Right kidney (tissue), 1 donor: ENCODE results near the gene LRP1B.

Experiments
- DNase-seq: peaks from one replicate; pipeline ENCODE4 v3.0.0-alpha.2; 2016

LRP1B gene

DNA sequence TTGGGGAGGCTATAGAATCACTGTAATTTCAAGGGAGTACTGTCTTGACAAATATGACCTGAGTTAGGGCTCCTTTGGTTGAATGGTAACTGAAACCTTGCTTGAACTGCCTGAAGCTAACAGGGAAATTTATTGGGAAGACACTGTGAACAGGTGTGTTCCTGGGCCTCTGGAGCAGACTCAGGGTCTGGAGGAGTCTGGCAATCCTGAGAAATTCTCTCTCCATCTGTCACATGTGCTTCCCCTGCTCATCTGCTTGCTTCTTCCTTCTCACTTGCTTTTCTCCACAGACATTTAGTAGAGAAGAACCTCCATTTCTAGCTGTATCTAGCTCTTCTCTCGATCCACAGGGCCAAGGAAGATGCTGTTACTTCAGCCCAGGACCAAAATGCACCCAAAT is 476.5 kb downstream of the LRP1B start:
- no peak for DNase-seq

DNA sequence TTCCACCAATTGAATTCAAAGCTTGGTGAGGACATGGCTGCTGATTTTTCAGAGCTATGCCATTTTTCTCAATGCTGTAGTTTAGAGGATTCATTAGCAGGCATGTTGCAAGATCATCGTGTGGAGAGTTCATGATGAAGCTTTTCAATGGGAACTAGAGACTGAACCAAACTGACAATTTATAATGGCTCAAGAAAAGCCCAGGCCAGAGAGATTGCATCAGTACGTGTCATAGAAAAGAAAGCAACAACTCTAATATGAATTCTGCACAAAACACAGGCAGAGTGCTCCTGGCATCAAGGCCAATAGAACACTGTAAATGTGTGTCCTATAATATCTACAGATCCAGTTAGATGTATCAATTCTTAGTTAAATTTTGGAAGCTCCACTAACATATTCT is 477.6 kb downstream of the LRP1B start:
- no peak for DNase-seq

DNA sequence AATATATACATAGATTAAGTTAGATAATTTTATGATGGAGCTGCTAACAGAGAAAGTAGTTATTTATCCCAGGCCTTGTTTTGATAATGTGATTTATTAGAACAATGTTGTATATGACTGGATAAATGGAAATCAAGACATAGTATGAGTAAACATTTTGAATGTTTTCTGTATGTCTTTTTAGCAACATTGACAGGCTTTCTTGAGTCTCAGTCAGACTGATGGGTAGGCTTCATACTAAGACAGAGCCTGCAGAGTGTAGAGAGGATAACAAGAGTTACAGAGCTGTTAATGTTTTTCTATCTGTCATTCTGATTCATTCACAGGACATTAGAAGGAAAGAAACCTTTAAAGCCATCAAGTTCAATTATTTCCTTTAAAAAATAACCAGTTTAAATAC is 478.5 kb downstream of the LRP1B start:
- no peak for DNase-seq

DNA sequence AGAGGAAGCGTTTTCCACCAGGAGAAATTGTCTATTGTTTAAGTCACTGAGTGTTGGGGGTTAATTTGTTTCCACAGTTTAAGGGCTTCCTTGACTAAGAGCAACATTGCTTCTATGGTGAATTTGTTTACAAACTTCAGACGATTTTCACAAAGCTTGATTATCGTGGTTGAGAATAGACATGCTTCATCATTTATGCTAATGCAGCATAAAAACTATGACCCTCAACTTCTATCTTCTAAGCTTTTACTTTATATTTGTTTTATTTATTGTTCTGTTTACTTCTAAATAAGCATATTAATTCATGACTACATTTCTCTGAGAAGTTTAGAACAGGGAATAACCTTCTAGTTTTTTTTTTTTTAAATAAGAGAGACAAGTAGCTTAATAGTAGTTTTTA is 483.5 kb downstream of the LRP1B start:
- DNase-seq: no peak

DNA sequence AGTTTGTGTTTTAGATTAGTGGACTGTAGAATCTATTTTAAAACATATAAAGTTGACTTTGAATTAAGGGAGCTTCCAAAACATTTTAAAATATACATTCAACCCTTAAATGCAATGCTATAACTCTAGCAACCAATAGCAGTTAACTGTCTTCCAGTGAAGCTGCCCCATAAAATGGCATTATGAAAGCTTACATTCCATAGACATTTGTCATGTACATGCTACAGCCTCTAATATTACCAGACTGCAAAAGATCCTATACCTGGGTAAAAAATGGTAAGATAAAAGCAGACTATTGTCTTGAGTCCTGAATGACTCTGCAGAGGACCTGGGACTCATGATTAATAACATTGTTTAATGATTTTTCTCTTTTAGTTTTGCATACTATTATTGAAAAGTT is 489.4 kb downstream of the LRP1B start:
- DNase-seq: no peak

DNA sequence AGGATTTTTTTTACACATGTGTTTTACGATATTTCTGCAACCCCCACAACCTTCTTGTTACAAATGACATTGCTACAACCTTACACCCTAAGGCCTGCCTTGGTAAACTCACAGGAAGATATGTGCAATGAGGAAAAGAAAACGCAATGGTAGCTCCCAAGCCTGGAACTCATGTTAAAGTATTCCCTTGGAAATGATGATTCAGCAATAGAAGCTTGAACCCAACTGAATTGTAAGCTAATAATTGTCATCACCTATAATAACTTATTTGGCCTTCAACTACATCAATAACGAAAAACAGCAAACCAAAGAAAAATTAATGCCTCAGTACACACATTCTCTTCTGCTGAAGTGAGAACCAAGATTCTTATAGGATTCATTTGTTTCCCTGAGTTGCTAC is 491.0 kb downstream of the LRP1B start:
- DNase-seq: no peak

DNA sequence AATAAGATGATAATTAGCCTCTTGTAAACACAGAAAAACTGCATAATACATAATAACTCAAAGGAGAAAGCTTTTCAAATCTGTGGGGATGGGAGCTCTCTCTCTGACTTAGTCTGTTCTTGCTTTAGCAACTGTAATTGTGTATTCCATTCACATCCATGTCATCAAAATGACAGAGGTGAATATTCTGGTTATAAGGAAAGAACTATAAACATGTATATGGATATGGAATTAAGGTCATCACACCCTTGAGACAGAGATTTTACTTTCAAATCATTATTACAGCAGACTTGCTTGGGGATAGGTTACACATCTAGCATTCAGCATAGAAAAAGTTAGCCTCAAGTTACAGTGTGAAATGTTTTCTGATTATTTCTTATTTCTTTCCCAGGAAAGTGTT is 497.7 kb downstream of the LRP1B start:
- no peak for DNase-seq

DNA sequence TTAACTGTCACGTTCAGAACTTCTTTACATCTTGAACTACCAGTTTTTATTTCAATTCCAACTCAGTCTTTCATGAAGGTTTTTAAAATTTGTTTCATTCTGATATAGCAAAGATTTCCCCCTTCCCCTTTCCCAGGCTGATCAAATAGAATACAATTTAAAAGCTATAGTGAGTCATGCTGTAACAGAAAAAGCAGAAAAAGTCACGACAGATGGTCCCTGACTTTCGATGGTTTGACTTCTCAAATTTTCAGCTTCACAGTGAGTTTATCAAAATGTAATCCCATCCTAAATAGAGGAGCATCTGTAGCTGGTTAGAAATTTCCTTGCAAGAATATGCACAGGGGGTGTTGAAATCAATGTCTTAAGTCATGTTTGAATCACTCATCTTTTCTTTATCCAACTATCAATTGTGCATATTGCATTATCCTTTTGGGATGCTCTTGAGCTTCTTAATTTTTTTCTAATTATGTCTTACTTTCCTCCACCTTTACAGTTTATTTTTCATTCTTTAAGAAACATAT is 500.3 kb downstream of the LRP1B start:
- DNase-seq: no peak

DNA sequence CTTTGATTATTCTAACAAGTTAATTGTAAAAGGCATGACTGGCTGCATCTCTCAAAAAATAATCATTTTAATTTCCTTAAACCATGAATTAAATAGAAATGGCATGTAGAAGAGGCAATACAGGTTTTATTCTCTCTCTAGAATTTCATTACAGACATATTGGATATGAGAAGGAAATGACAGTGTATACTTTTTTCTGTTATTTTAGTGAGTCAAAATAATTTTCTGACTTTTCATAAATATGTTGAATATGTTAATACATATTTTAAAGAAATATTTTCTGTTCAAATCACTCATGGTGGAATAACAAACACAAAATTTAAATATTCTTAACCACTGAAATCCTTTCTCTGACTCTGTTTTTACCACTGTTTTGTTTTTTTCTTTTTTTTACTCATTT is 510.4 kb downstream of the LRP1B start:
- no peak for DNase-seq

DNA sequence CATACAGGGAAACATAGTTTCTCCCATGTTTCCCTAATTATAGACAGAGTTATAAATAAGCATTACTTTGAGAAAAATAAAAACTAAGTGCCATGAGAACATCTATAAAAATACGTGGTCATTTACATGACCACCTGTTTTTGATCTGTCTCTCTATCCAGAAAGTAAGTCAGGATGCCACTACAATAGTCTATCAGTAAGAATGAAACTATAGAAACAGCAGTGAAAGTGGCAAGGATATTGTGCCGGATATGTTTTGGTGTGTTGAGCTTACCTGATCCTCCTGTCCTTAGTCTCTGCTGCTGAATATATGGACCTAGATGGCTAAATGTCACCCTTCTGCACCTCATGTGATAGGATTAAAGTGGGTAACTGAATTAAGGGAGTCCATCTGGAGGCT is 512.4 kb downstream of the LRP1B start:
- DNase-seq: no peak

DNA sequence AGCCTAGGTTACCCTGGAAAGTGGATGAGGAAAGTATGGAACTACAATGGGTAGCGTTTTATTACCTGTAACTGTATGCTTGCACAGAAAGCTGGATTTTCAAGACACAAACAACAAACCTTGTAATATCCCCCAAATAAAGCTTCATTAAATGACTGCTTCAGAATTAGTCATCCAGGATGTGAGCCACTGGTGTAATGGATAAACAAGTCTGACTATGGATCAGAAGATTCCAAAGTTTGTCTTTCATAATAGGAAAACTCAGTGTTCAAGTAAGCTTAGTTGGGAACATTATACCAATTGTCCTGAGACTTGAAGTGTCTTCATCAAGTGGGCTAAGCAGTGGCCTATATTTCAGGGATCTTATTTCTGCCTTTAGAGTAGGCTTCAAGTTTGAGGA is 518.8 kb downstream of the LRP1B start:
- DNase-seq: no peak

DNA sequence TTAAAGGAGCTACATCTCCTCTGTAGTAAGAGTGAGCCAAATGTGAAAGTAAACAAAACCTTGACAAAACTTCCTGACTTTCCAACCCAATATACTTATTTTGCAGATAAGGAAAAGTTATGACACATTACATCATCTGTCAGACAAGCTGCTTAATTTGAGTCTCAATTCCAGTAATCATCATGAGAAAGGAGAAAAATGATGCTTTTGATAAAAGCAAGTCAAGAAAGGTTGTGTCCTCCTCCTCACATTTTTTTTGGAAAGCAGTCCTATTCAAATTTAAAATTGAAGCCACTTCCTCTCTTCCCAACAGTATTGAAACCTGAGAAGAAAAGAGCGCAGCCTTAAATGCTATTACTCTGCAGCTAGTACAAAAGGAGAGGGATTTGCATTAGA is 519.6 kb downstream of the LRP1B start:
- no peak for DNase-seq

DNA sequence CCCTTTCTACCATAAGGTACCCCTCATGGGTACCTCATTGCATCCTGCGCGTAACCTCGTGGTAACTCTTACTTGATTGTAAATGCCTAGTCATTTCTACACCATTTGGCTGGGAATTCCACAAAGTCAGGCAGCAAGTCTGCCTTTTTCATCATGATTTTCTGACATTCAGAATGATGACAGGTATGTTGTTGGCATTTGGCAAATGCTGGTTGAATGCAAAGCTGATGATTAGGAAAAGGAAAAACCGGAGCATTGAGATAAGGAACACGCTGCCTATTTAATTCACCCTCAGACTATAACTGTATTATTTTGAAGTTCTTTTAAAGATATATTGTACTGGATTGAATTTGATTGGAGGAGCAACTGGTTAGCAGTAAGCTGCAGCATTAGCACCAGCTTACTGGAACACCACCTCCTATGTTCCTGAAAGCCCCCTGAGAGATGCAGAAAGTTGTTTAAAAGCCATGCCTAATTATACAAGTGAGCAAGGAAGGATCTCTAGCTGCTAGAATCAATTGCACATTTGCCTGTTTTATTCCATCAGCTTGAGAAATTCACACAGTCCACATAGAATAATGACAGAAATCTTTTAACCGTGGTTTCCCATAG is 520.1 kb downstream of the LRP1B start:
- DNase-seq: no peak

DNA sequence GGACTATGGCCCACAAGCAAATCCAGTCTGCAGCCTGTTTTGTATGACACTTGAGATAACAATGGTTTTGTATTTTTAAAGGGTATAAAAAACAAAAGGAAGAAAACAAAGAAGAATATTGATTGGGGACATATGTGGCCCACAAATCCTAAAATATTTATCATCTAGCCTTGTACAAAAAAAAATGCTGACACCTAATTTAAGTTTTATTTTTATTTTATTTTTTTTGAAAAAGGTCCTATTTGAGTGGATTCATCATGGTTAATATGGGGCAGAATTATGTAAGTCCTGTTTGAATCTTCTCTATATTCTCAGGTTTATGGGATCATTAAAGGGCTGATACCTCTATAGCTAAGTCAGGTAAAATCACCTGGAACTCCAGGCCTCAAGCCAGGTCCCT is 525.7 kb downstream of the LRP1B start:
- no peak for DNase-seq

DNA sequence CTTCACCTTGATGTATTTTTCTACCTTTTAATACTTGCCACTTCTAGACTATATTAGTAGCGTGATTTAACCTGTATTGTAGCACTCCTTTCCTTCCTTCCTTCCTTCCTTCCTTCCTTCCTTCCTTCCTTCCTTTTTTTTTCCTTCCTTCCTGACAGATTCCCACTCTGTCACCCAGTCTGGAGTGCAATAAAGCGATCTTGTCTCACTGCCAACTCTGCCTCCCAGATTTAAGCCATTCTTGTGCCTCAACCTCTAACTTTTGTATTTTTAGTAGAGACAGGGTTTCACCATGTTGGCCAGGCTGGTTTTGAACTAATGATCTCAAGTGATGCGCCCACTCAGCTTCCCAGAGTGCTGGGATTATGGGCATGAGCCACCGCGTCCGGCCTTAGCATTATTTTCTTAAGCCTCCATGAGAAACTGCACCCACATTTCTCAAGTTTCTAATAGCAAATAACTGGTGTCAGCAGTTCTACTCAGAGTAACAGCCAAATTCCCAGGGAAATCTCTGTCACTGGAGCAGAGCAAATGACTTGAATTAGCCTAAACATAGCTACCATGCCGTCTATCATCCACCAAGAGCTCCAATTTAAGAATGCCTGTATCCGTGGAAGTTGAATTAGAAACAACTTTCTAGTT is 529.2 kb downstream of the LRP1B start:
- DNase-seq: no peak

DNA sequence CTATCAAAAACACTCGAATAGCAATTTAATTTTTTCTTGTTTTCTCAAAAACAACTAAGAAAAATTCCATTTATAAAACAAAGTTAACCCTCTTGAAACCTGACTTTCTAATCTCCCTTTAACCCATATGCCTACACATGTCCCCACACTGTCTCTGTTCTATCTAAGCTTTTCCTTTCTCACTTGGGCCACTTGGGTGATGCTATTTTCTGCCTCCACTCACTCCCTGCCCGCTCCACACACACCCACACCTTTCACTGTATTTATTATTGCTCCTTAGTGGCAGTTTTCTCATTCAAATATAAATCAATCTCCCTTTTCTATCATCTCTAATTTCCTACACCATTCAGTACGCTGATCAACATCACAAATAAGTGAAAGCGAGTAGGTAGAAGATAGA is 531.1 kb downstream of the LRP1B start:
- DNase-seq: no peak

DNA sequence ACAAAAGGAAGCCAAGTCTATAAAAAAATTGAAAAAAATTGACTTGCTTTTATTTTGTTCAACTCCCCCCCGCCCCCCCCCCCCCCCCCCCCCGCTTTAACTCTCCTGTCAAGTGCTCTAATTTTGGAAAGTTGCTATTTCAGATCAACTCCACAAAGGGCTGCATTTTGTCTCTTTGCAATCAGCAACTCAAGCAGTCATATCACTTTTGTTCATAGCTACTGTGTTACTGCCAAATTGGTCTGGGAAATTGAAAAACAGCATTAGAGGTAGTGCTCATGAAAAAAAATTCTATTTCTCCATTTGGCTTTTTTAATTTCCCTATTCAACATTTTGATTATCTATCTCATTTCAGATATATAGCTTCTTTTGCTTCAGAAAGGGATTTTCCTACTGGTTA is 531.8 kb downstream of the LRP1B start:
- DNase-seq: no peak

DNA sequence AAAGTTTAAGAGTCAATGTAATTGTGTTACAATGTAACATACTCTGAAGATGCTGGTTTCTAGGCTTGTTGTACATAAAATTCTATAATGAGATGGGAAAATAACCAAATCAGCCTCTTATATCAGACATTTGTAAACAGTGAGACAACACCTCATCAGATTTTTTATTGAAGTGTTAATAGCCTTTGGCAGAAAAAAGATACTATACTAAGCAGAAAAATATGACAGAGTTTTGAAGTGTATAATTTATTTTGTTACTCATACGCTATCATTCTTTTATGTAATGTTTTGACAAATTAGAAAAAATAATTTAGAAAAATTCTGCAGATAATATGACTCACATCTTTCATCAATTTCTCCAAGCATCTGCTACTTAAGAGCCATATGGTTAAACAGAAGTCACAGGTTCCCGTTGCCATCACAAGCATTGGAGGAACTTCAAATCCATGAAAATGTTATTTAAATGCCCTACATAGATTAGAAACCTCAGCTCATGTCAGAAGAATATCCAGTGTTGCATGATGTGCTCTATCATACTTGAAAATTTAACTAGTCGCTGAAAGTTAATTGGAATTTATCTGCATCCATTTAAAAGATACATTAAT is 535.4 kb downstream of the LRP1B start:
- DNase-seq: no peak

DNA sequence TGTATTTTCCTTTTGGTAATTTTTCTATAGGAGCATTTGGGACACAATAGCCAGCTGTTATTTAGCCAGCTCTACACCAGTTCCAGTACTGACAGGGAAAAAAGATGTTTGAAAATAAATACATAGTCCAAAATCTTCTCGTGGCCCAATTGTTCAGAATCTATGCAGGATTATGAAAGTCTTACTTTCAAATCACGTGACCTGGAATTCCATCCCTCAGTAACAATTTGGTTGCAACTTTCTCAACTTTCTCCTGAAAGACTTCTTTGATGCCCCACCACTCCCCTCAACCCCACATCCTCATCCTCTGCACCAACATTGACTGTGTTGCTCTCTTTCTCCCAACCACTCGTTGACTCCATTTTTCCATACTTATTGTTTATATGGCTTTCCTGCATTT is 539.0 kb downstream of the LRP1B start:
- no peak for DNase-seq

DNA sequence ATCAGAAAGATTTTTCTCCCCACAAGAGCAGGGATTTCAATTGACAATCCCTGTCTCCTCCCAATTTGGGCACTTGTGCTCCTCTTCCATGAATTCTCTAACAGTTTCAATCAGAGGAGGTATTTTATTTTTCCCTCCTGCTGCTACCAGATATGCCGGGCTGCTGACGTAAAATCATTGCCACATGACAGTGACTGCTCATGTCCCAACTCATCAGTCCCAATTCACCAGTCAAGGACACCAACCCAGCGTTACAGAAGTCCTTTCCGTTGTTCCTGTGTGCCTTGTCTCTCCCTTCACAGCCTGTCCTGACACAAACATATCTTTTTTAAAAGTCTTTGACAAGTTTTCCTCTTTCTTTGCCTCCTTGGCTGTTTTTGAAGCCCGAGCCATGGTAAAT is 540.2 kb downstream of the LRP1B start:
- no peak for DNase-seq

DNA sequence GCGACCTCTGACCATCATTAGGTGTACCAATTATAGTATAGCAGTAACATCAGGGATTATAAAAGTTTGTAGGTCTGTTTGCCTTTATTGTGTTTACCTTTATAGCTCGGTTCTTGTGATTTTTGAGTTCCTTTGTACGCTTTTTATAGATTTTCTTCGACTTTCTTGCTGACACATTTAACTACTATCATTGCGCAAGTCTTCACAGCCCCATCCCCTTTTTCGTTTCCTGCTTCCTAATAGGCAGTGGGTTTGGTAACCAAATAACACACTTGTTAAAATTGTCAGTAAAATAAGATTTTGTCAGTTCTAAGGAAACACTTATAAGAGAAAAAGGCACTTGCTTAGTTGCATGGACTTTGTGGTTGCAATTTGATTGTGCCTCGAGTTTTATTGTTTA is 541.5 kb downstream of the LRP1B start:
- DNase-seq: no peak

DNA sequence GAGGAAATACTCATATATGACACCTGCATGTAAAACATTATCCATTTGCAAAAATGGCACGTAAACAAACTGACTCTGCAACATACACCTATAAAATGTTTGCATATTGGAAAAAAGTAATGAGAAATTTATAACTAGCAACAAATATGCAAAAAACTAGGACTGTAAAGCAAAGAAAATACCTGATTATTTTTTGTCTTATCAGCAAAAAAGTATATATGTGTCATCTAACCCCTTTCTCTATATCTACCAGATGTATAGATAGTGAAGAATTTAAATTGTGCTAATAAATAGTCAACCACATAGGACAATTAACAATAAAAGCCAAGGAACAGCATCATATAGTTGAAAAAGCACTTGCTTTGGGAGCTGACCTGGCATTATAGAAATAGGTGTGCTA is 543.8 kb downstream of the LRP1B start:
- DNase-seq: no peak

DNA sequence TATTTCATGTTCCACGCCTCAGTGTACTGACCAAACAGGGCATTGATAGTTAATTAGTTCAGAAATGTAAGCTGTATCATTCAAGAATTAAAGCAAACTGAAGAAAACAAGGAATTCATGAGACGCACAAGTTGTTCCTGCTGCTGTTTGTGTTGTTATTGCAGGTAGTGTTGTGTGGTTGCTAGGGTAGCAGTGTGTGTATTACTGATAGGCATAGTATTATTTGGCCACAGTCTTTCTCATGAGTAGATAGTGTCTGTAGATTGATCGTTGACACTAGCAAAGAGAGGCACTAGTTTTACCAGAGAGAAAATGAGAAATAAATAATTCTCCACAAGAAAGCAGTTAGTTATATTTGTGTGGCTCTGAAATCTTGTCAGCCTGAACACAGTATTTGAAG is 548.6 kb downstream of the LRP1B start:
- no peak for DNase-seq

DNA sequence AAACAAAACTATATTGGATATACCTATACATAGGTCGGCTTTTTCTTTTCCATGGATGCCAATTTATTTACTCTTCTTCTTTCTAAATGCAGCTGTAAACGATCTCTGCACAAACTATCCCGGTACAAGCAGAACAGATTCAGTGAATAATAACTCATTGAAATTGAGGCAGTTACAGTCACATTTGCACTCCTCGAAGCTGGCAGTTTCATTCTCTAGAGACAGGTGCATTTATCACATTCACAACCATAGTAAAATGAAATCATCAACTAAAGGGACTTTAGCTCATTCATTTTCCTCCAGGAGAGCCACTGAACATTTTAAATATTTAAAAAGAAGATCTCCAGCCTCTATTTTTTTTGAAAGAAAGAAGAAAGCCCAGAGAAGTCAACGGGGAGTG is 551.7 kb downstream of the LRP1B start:
- no peak for DNase-seq
